Neutrophil (primary cell): ENCODE data around the gene VAMP1.

Experiments used
- H3K27ac ChIP-seq: fragments of 200-600 bp; sonication (generic); 2 replicates; pipeline ENCODE4 v1.5.1; 2016; ENCODE audit warnings: mild to moderate bottlenecking, moderate library complexity
- H3K27me3 ChIP-seq: fragments of 200-600 bp; sonication (generic); 2 replicates; pipeline ENCODE4 v1.6.0; 2016; ENCODE audit warnings: mild to moderate bottlenecking
- H3K36me3 ChIP-seq: fragments of 200-600 bp; sonication (generic); 2 replicates; pipeline ENCODE4 v1.5.1; 2017
- H3K4me1 ChIP-seq, 2 experiments: fragments of 200-600 bp in 1 of 2; sonication (generic) in 1 of 2; 1 replicate in 1 of 2; 2 replicates in 1 of 2; pipeline versions ENCODE4 v1.5.1 to v1.6.1; 2013 to 2016; ENCODE audit warnings: low read depth in 1 of 2, low read length in 1 of 2, mild to moderate bottlenecking in 1 of 2, moderate library complexity in 1 of 2; ENCODE audit not compliant: control insufficient read depth in 1 of 2, insufficient read depth in 1 of 2
- H3K4me3 ChIP-seq, 2 experiments: fragments of 200-600 bp in 1 of 2; sonication (generic) in 1 of 2; 1 replicate in 1 of 2; 2 replicates in 1 of 2; pipeline ENCODE4 v1.5.1; 2013 to 2016; ENCODE audit warnings: low read depth in 1 of 2, low read length in 1 of 2, mild to moderate bottlenecking in 1 of 2, moderate library complexity in 1 of 2
- H3K9me3 ChIP-seq: fragments of 200-600 bp; sonication (generic); 2 replicates; pipeline ENCODE4 v1.5.1; 2016
- CTCF ChIP-seq: fragments of 200-600 bp; sonication (generic); IDR thresholded peaks from 2 replicates; pipeline ENCODE4 v1.5.1; 2016; ENCODE audit warnings: antibody characterized with exemption

The VAMP1 gene

GRCh38 chr12:6418796-6419195 lies 51.7 kb downstream of the VAMP1 start:
- H3K36me3 ChIP-seq: no peaks in the 10 kb centered on the region
- no peaks in the 10 kb centered on the region for H3K9me3 ChIP-seq
- H3K27ac ChIP-seq: no peak overlapping the region
- no peak for TF ChIP-seq CTCF
- no peaks in the 10 kb centered on the region for H3K27me3 ChIP-seq
- H3K4me3 ChIP-seq: no peak overlapping the region
- peaks cover 19 to 21% of the 10 kb centered on the region in 2 experiments for H3K4me1 ChIP-seq

GRCh38 chr12:6416596-6416995 lies 53.9 kb downstream of the VAMP1 start:
- Histone ChIP-seq H3K27me3 (no peaks in the 10 kb centered on the region), H3K4me3 (no peak overlapping the region), H3K4me1 (peaks cover 12 to 16% of the 10 kb centered on the region in 2 experiments), H3K9me3 (no peaks in the 10 kb centered on the region), H3K27ac (peak overlapping the region; percentile 22), H3K36me3 (no peaks in the 10 kb centered on the region)
- TF ChIP-seq CTCF: no peak
